Smooth muscle cell of the brain vasculature (primary cell): ENCODE results near the gene EPHA5.
A peak's percentile ranks its signal among the peaks of the same experiment; 100 is the strongest.

Experiments used
- DNase-seq: peaks from one replicate; pipeline ENCODE4 v3.0.0-alpha.2; 2012; ENCODE audit warnings: low read depth, low spot score

The EPHA5 gene

DNA sequence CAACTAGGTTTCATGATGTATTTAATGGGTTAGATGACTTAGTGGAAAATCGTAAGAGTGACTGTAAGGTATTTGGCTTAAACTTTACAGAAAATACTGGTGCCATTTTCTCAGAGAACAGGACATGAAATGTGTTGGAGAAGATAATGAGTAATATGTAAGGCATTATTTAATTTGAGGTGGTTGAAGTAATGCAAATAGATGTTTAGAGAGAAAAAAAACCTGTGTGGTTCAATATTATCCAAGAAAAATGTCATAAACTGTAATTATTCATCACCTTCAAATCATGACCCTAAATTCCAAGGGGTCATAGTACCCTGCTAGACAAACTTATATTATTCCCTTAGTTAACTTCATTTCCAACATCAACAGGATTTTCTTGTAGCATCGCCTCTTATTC lies 171.7 kb downstream of the EPHA5 start:
- no peak for DNase-seq

DNA sequence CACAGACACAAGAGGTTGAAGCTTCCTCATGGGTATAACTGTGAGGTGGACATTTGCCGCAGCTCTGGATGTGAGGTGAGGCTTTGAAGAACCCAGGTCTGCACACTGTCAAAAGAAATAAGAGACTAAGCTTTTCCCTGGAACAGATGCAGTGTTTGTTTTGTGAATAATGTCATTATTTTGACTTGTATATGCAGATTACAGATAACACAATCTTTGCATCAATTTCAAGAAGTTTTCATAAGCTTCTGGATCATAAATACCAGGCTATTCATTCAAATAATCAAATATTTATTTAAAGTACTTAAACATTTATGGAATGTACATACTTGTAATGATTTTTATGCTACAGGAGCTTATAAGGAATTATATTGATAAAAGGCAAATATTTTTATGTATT lies 174.8 kb downstream of the EPHA5 start:
- no peak for DNase-seq

DNA sequence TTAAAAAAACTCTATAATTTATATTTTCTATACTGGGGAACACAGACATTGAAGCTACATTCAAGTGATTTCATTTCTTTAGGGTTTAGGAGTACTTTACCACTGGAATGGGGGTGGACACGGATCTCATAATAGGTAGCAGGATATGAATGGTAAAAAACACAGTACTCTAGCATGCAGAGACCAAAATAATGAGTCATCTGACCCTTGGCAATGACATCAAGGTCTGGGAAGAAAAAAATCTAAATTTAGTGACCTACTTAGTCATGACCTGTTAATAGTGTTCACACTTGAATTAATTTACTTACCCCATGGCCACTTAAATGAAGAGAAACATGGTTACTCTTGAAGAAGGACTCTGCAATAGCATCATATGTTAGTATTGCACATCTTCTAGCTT lies 187.9 kb downstream of the EPHA5 start:
- peak; percentile 4 for DNase-seq

DNA sequence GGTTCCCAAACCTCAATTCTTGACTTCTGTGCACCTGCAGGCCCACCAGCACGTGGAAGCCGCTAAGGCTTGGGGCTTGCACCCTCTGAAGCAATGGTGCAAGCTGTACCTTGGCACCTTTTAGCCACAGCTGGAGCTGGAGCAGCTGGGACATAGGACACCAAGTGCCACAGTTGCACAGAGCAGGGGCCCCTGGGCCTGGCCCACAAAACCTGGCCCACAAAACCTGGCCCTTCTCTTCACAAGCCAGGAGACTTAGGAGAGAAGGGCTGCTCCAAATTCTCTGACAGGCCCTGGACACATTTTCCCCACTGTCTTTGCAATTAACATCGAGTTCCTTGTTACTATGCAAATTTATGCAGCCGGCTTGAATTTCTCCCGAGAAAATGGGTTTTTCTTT lies 197.8 kb downstream of the EPHA5 start:
- no peak for DNase-seq

DNA sequence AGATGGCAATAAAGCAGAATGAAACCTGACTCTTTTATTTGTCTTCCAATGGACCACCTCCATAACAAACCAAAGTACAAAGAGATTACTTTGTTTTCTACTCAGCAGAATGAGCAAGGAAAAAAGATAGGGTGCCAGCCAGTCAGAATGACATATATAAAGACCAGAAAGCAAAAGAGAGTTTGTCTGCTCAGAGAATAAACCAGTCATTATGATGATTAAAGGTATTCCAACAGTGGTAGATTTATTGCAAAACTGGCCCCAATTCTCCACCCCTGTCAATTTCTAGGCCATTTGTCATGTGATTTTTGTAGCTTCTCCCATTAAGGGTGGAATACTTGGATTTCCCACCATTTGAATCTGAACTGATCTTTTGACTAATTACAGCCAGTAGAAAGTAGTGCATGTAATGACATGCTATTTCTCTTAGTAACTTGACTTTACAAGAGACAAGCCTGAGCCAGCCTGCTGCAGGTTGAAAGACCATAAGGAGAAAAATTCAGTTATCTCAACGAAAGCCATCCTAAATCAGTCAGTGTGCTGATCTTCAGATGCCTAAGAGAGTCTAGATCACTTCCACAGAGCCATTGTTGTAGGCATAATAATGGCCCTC lies 203.1 kb downstream of the EPHA5 start:
- no peak for DNase-seq

DNA sequence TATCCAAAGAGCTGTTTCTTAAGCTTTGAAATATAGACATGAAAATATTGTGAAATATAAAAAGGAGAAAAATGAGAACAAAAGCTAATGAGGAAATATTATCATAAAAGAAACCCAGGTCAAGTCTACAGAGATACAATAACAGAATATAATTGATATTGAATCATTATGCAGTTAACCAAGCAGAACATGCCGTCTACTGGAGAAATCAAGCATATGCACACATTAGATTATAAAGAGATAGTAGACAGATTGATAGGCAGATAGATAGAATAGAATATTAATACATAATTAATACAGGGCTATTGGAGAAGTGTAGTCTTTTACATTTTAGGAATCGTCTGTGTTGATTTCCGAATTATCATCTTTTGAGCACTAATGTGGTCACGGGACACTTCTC lies 208.5 kb downstream of the EPHA5 start:
- no peak for DNase-seq

DNA sequence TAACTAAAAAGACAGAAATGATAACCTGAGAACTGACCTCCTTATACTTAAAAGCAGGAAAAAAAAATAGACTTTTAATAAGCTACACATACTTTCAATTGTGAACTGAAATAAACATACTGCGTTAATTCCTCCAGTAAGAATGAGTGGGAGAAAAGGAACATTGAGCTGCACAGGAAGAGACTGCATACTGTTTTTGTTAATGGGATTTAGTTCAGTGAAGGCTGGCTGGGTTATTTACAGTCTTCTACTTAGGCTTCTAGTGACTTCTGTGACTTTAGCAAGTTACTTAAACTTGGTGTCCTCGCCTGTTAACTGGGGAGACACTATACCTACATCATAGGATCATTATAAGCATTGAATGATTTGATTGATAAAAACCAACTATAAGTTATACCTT lies 213.3 kb downstream of the EPHA5 start:
- no peak for DNase-seq

DNA sequence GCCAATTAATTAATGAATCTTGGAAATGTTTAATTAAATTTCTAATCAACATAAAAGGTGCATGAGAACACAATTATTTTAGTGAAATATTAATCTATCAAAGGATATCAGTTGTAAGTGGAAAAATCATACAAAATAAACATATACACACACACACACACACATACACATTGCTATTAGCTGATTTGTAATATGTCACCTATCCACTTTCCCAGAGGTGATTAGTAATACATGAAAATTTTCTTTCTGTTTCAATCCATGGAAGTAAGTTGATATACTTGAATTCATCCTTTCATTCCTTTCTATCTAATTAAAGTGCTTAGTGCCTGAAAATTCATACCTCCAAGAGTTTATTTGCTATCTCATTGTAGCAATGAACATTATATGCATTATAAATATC lies 213.7 kb downstream of the EPHA5 start:
- DNase-seq: no peak

DNA sequence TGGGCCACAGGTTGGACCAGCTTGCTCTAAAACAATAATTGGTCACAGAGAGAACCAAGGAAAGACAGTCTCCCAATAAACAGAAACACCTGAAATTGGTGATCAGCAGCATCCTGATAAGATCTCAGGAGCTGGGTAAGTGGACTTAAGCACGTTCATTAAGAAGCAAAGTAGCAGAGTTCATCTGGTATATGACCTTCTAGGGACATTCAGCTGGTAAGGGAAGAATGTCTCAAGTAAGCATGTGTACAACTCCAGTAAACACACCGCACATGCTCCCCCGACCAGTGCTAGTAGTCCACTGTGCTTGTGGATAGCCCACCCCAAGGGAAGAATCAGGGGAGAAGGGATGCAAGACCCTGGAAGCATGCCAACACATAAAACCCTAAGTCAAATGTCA lies 216.9 kb downstream of the EPHA5 start:
- no peak for DNase-seq

DNA sequence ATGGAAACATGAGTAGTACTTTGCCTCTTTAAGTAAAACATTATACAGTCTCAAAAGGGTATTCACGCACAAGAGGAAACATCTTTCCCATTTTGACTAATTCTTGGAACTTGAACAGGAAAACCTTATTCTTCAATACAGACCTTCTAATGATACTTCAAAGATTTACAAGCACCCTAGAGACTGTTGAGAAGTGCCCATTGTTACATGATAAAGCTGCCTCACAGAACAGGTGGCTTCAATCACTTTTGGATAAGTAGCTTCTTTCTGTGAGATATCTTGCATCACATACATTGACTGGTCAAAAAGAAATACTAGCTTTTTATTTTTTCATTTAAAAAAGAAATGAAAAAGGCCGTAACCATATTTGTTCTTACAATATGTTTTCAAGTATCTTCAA lies 219.4 kb downstream of the EPHA5 start:
- no peak for DNase-seq

DNA sequence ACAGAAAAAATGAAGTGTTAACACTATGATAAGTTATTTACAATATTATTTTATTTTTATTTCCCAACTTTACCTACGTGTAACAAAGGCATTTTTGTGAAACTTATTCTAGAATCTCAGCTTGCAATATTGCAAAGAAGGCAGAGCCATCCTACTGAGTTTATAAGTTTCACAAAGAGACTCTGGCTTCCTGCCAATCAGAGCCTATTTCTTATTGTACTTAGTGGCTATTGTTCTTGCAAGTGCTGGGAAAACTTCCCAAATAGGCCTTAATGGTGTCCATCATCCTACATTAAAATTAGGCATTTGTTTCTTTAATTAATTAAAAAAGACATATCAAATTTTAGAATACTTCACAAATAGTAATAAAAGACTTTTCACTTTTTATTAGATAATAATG lies 233.2 kb downstream of the EPHA5 start:
- DNase-seq: peak; percentile 7

DNA sequence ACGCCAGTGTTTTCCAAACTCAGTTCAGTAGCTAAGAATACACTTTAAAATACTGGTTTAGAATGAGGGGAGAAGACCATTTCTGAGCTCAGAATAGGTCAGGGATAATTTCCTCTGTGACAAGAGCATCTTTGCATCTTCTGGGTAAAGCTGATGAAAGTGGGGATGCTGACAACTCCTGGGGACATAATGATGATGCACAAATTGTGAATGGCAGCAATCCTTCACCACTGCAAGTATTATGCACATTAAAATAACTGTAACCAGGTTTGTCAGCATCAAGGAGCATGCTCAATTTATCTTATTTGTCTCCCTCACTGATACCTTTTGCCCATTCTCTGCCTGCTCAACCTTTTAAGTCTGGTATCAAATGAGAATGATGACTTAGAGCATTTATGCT lies 248.2 kb downstream of the EPHA5 start:
- no peak for DNase-seq

DNA sequence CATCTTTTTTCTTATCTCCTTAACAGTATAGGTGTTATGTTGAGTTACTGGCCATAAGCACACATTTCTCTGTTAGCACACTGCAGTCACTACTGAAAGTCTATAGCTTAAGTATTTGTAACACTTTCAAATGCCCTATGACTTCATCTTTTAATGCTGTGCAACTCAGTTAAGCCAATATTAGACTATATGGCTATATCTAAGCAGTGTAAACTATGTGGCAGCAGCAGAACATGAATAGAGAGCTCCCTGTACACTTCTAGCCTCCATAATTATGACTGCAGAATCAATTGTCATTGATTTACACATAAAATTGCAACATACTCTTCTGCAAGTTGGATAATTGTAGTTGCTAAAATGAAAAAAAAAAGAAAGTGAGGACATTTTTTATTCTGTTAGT lies 250.3 kb downstream of the EPHA5 start:
- DNase-seq: no peak

DNA sequence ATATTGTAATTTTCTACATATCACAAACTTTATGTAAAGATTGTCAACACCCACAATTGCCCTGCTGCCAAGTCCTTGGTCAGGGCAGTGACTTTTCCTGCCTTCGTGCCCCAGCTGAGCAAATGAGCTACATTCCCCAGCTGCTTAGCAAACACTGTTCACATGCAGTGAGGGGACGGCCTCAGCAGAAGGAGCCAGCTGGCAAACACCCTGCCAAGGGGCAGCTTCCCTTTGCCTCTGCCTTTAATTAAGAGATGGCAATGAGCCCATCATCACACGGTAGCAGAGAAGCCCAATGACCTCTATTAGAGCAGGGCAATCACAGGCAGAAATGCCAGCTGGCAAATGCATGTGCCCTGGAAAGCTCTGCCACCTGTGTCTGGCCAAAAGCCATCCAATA lies 253.4 kb downstream of the EPHA5 start:
- no peak for DNase-seq

DNA sequence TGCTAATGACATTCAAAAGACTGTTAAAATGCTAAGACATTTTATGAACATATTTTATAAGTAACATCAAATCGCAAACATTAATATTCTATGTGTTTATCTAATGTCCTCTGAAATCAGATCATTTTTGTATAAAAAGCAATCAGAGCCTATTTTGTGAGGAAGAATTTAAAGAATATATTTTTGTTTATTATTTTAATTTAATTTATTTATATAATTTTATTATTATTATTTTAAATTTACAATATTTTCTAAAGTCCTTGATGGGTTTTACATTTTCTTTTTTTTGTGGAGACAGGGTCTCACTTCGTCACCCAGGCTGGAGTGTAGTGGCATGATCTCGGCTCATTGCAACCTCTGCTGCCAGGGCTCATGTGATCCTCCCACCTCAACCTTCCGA lies 262.8 kb downstream of the EPHA5 start:
- DNase-seq: no peak

DNA sequence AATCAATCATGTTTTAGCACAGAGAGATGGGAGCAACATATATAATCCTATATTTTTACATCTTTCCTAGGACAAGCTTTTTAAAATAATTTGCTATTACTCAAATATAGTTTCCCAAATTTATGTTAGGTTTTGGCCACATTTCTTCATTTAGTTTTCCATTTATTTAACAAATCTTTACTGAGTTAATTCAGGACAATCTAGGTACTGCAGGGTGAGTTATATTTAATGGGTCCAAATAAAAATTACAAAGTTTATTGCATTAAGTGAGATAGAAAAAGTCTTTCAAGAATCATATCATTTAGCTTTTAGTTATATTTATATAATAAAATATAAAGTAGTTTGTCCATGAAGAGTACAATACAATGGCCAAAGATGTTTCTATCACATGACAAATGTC lies 269.2 kb downstream of the EPHA5 start:
- no peak for DNase-seq

DNA sequence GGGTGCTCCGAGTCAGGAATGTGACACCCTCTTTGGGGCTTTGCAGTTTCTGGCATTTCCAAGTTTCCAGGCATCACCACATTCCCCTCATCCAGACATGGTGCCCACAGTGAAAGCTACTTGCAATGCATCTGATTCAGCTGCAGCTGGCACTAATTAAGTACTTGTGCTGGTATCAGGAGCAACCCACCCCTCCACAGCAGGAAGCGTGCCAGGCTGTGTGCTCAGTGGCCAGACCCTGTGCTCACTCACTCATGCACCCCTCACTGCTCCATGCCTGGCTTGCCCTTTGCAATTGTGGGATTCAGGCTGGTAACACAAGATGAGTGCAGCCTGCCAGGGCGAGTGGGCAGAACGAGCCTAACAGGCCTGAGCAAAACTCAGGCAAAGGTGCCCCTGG lies 271.2 kb downstream of the EPHA5 start:
- DNase-seq: no peak

DNA sequence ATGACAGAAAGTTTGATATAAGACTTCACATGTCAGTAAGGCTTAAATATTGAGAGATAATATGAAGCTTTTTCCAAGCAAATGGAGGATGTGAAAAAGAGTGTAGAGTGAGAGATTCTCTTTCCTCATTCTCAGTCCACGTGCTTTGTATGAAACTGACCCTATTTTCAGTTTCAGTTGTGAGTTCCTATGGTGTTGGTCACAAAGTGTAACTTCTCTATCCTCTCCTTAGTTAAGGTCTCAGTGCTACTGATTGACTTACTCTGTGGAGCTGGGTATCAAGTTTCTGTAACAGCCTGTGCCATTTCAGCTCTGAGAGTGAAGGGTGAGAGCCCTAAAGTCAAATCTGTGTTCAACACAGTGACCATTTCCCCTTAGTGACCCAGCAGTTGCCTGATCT lies 277.2 kb downstream of the EPHA5 start:
- DNase-seq: no peak

DNA sequence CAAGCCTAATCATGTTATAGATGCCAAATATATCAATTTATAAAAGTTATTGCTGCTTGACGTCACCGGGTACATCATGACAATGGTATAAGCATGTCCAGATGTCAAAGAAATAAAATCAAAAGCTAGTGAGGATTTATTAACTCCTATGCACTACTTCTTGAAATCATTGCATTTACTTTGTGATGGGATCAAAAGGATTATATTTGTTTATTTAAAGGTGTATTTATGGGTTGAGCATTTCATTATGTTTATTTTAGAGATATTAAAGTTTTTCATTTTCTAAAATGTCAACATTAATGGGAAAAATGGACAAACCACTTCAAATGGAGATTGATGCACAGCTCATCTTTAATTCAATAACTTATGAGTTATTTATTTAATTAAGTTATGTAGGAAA lies 277.8 kb downstream of the EPHA5 start:
- no peak for DNase-seq

DNA sequence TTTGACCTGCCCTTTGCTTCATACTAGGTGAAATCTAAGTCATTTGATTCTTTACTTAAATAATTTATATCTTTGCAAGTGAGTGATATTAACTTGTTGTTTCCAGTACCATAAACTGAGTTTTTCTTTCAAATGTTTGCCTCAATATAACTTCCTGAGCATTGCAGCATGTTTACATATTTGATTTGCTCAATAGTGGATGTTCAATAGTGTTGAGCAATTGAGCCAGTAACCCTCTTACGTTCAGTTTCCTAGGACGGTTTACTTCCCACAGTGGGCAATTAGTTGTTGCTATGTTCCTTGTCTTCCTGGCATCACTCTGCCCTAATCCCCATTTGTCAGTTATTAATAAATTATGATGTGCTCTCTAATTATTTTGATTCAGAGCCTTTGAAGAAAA lies 278.5 kb downstream of the EPHA5 start:
- DNase-seq: no peak

DNA sequence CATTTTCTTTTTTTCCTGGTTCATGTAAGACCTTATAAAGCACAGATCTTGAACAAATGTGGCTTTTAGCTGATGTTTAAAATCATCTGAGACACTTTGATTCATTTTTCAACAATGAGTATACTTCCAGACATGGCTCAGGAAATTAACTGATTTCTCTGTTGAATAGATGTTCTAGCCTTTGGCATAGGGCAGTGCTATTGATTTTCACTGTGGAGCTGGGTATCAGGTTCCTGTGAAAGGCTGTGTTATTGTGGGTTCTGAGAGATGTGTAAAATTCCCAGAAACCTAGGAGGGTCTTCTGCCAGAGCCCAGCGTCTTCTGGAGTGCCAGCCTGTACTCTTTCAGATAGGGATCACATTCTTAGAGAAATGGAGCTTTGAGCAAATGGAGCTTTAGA lies 278.9 kb downstream of the EPHA5 start:
- no peak for DNase-seq

DNA sequence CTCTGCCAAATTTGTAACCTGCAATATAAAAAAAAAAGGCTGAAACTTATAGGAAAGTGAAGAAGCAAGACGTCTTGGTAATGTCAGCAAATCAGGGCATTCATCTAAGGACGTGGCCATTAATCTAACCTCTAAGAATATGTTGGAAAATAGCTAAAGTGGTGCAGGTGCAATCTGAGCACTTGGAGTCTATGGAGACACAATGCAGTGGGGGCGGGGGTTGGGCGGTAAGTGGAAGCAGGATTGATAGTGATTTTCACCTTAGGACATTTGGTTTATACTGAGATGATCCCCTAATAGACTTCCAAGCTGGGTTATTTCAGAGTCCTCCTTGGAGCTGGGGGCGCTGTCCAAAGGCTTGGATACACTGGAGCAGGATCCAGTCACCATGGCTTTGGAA lies 283.4 kb downstream of the EPHA5 start:
- DNase-seq: no peak

DNA sequence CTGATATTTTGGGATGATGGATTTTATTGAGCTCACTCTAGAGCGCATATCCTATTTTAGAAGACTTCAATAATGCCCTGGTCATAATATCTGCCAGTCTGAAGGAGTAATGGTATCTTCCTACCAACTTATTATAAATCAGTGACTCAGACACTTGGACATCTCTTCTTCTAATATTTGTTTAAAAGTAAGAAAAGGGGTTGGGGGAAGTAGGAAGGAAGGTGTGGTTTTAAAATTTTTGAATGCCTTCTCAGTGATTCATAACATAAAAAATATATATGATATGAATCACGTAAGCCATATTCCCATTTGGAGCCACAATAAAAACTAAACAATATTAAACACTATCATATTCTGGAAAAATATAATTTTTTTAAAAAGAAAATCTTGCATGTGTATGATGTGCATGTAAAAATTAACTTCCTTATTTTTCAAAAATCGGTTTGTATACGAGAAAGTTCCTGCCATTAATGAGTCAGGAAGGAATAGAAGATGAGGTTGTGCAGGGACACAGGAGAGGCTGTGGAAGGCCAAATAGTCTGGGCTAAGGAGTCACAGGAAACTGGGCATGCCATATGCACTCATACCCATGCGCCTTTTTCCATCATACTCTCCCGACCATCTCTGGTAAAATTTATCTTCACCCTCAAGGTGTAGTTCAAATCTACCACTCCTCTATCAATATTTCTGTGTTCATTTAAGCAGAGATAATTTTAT lies 286.5 kb downstream of the EPHA5 start:
- DNase-seq: no peak

DNA sequence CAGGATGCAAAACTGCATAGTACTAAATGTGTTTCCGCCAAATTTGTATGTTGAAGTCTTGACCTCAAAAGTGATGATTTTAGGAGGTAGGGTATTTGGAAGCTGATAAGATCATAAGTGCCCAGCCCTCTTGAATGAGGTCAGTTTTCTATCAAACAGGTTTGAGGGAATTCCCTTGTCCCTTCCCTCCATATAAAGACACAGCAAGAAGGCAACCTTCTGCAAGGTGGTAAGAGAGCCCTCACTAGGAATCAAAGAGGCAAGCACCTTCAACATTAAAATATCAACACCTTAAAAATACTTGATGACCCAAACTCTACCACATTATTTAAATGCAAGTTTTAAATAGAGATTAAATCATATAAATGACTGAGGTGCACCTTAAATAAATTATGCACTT lies 288.6 kb downstream of the EPHA5 start:
- no peak for DNase-seq
